GM18520 (cell line): ENCODE data around the gene RNU1-1.
A peak's percentile ranks its signal among the peaks of the same experiment; 100 is the strongest.
"Not testable (repeated sequence)": the region's sequence is repeated elsewhere in the genome, so short reads cannot be mapped to it uniquely, and the experiment has no call there.

Source experiments
- ATAC-seq: cut with Tn5 transposase; IDR thresholded peaks from one replicate; pipeline ENCODE4 v1.9.1; 2021; ENCODE audit not compliant: unreplicated experiment

The RNU1-1 gene

DNA sequence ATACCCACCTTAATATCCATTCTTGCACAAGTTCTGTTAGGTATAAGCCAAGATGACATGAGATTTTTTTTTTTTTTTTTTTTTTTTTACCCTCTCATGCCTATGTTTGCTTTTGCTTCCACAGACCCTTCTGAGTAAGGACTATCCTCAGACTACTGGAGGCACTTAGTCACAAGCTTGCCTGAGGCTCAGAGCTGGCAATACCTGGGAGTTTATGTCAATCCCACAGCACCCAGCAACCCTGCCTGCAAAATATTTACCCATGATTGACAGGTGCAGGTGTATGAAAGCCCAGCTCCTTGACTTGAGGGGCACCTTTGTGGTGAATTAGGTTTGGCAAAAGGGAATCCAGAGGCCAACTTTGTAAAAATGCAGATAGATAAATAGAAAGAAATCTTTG lies 11.7 kb upstream of the RNU1-1 start:
- ATAC-seq, result not testable (repeated sequence)

DNA sequence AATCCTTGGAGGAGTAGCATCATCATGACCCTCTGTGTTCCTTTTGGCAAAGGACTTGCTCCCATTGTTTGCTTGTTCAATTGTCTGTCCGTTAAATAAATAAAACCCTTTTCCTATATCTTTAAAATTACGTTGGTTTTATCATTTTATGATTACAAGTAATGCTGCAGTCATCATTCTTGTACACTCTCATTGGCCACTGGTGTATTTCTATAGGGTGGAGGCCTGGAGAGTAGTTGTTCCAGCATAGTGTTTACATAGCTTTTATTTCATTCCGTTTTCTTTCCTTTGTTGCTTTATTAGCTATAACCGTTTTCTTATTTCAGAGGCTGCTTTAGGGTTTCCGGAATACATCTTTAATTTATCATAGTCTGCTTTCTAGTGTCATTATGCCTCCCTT lies 7.6 kb upstream of the RNU1-1 start:
- ATAC-seq, result not testable (repeated sequence)

DNA sequence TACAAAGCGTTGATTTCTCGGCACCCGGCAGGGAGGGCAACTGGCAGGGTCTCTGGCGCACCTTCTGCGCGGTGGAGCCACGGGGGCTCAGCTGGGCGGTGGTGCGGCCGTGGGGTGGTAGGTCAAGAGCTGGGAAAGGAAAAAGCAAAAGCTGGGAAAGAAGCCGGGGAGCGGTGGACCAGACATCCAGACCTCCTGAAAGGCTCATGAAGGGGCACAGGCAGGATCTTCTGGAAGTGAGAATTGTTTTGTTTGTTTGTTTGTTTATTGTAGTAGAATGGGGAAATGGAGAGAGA lies 7.2 kb upstream of the RNU1-1 start:
- no peak for ATAC-seq

DNA sequence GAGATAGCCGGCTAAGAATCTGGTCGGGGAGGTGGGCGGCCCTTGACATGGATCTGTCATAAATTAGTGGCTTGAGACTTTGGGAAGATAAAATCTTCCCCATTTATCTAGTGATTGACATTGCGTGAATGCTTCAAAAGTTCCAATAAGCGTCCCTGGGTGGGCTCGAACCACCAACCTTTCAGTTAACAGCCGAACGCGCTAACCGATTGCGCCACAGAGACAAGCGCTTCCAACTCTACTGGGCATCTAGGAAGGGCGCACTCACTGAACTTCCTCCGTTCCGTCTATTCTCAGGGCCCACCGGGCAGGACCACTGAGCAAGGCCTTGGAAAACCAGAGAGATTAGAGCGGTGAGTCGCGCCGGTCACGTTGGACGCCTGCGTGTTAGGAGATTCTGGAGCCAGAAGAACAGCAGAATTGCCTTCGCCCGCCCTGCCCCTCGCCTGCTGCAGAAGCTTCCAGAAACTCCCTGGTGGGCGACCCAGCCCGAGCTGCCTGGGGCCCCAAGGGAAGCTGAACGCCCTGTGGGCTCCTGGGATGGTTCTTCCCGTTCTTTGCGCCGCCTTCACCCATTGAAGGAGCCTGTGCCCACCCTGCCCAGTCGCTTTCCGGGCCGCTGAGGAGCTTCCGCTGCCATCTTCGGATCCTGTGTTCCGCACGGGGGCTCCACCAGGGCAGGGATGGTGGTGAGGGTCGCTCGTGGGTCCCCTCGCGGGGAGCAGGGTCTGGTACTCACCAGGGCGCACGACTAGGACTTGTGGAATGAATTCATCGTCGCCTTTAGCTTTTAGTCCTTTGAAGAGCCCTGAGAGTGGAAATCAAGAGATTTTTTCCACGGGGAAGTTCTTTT lies 6.6 kb upstream of the RNU1-1 start:
- not testable (repeated sequence) for ATAC-seq

DNA sequence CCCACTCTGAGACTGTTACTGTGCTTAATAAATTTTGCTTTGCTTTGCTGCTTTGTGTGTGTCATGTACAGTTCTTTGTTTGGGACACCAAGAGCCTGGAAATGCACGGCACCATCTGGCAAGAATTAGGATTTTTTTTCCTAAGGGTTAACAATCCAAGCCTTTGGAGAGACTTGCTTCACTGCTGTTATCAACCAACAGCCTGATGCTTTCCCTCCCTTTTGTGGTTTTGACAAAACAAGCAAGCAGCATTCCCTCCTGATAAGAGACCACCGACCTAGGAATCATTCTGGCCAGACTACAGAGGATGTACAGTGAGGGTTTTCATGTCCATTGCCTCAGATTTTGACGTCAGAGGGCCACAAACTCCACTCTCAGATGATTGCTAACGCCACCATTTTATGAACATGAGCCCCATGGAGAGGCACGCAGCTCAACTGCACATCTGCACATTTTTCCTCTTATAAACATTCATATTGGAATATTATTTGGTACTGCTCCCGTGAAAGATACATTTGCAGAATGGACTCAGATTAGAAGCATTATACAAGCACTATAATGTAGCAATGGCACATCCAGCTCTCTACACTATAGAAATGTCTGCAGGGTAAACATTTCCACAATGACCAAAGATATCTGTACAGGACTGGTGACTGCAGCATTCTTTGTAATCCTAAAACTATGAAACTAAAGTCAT lies 5.3 kb upstream of the RNU1-1 start:
- not testable (repeated sequence) for ATAC-seq

DNA sequence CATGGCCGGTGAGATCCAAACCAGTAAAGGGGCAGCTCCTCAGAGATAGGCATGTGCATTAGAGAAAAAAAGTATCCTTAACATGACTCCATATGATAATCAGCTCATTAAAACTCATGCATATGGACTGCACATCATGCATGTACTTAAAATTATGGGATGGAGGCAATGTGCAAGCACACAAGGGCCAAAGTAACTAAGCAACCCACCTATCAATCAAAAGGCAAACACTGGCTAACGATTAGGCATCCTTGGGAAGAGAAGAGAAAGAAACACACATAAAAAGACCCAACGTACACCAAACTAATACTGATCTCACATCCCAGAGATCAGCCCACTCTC lies 4.8 kb upstream of the RNU1-1 start:
- ATAC-seq, result not testable (repeated sequence)

DNA sequence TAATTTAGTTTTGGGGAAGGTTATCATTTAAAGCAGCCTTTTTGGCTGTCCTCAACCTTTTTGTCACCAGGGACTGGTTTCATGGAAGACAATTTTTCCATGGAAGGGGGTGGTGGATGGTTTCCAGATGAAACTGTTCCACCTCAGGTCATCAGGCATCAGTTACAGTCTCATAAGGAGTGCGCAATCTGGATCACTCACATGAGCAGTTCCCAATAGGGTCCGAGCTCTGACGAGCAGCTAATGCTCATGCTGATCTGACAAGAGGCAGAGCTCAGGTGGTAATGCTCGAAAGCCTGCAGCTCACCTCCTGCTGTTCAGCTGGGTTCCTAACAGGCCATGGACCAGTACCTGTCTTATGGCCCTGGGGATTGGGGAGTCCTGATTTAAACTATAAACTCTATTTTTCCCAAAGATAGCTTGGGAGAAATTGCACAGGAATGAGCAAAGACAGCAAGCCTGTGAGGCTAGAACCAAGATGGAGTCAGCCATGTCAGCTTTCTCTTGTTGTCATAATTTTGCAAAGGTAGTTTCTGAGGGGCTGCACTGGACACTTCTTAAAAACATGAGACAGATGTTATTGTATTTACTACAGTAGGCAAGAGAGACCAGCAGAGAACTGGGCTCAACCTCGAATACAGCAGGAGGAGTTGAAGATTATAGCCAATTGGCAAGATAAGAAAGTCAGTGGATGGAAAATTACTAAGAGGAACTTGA lies 2.8 kb upstream of the RNU1-1 start:
- ATAC-seq, result not testable (repeated sequence)

- peak; percentile 69 for ATAC-seq
These were observed 526 bp downstream of the RNU1-1 start for GRCh38 chr1:16513412-16514106.

GRCh38 chr1:16512624-16513411 lies 1.3 kb downstream of the RNU1-1 start:
- ATAC-seq, result not testable (repeated sequence)

DNA sequence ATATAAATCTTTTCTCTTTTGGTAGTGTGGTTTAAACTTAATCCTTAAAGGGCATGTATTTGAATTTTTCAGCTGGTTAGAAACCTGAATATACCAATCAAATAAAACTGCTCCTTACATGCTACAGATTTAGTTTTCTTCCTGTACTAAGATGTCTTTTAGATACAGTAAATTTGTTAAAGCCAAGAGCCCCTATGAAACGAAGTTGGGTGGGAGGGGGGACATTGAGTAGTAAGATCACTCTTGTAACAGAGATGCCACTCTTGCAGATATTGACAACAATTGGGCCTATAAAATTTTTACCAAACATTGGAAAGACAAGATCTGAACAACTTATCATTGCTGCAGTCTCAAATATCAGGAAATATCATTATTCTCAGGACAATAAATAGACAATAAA lies 2.2 kb downstream of the RNU1-1 start:
- not testable (repeated sequence) for ATAC-seq

DNA sequence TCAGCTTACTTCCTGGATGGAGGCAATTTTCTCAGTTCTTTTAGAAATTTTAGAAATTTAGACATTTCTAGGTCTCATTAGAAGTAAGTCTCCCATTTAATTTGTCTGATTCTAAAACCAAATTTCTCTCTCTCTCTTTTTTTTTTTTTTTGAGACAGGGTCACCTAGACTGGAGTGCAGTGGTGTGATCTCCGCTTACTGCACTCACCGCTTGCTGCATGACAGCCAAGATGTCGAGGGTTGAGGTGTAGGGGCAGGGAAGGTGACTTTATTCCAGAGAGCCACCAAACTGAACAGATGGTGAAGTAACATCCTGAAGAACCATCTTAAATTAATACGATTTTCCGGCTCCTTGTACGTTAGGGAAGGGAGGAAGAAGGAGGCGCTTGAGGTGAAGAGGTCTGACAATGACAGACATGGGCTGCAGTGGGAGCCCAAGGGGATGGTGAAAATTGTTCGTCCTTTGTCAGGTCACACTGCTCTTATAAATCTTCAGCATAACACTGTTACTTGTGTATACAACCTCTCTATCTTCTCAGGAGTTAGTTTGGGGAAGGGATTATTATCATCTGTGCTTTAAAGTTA lies 5.1 kb downstream of the RNU1-1 start:
- ATAC-seq, result not testable (repeated sequence)

DNA sequence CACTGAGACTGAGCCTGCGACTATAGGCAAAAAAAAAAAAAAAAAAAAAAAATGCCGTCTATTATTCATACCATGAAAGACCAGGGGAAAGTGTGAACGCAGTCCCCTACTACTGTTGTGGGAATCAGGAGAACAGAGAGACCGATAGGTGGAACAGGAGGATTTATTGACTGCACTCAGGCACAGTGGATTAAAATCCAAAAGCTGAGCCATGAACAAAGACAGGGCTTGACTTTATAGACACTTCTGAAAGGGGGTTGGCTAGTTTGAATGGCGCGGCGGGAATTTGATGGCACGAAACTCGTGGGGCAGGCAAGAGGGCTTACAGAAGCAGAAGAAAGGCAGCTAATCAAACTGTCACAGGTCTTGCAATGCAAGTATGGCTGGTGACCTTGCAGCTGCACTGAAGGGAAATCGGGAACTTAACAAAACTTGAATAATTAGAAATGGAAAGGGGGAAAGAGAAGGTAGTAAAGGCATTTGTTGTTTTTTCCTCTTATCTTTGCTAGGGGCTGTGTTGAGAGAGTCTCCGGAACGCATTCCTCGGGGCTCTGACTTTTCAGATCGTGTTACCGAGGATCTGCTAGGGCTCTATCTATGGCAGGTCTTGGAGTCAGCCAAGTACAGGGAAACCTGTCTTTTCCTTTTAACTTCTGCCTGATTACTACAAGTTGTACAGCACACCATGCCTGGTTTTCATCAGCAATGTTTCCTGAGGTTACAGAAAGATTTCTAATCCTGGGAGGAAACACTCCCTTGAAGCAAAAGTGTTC lies 7.5 kb downstream of the RNU1-1 start:
- ATAC-seq, result not testable (repeated sequence)

GRCh38 chr1:16505870-16506269 lies 8.2 kb downstream of the RNU1-1 start:
- ATAC-seq, result not testable (repeated sequence)

- no peak for ATAC-seq
These were observed 10.6 kb downstream of the RNU1-1 start for GRCh38 chr1:16503494-16503893.

DNA sequence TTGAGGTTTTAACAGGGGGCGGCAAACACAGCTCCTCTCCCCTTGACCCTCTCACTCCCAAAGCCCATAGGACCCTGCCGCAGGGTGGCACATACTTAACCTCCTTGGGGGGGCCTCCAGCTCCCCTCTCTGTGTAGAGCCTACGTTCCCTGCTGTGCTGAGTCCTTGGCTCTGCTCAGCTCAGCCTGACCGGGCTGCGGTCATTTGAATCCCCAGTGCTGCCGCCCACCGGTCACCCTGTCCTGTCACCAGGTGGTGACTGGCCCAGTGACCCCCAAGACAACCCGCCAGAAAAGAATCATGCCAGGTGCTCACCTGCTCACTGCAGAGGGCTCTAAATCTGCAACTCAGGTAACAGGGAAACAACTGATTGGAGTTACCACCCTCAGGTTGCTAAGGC lies 12.6 kb downstream of the RNU1-1 start:
- ATAC-seq, result not testable (repeated sequence)

DNA sequence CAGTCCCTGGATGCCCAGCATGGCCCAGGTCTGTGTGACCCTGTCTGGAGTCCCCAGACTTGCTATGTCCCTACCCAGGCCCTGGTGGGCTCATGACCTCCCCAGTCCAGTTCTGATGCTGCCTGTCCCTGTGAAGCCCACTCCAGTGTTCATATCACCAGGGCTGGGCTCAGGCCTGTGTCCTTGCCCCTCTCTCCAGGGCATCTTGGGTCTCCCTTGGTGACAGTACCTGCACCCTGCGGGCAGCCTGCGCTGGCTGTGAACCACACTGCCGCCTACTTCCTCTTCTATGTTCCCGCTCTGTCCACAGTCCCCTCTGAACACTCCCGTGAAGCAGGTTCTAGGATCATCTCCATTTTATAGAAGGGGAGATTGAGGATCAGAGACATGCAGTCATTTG lies 13.1 kb downstream of the RNU1-1 start:
- not testable (repeated sequence) for ATAC-seq

DNA sequence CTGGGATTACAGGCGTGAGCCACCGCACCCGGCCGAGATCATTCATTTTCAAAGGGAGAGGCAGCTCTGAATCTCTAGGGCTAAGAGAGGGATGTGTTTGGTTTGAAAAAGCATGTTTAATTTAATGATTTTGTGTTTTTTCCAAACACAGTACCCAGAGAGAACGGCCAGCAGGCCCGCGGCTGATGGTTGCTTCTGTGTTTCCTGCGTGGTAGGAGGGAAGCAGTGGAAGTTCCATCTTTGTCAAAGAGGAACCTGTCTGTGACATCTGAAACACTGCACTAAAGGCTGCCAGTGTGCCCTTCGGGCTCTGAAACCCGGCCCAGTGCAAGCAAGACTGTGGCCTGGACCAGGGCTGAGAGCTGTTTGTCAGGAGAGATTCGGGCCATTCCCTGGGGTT lies 13.6 kb downstream of the RNU1-1 start:
- not testable (repeated sequence) for ATAC-seq

DNA sequence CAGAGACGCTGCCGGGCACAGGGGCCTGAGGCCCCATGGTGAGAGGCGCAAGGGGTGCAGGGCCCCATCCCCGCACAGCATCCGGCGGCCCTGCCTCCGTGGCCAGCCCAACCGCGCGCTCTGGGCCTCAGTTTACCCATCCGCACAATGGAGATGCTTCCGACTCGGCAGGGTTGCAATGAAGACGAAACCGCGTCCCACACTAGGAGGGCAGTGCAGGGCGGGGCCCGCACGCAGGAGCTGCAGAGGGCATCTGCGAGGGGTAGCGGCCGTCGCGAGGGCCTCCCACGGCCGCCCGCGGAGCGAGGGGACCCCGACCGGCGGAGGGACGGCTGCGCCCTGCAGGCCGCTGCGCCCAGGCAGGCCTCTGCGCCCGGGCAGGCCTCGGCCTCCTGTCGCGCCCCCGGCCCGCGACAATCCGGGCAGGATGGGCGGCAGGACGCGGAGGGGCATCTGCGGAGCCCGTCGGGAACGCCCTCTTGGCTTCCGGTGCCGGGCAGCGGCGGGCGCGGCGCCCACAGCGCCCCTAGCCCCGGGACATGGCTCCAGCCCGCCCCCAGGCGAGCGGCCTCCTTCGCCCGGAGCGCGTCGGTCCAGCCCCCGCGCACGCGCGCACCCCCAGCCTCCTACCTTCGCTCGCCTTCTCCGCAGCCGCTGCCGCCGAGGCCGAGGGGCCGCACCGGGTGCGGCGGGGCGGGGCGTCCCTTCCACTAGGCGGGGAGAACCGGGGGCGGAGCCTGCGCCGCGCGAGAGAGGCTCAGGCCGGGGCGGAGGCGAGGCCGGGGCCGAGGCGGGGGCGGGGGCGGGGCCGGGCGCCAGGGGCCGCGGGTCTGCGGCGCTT lies 15.3 kb downstream of the RNU1-1 start:
- ATAC-seq, result peak; percentile 77
